Gastroesophageal sphincter (tissue), 4 donors: ENCODE data around the gene HRH1. TPM values are rescaled to one million over a fixed set of nuclear protein-coding genes. Genes with fewer than 3 reads are reported as not detected.

Experiments
- ATAC-seq: fragments of 150-250 bp; one replicate; pipeline ENCODE4 v1.9.1; 2016; ENCODE audit warnings: mild to moderate bottlenecking, moderate library complexity
- H3K27ac ChIP-seq, 4 donors: fragments of 200-600 bp; sonication (generic) in 3 of 4; 1 replicate in 3 of 4; 2 replicates in 1 of 4; pipeline ENCODE4 v1.5.1; 2016 to 2019
- H3K27me3 ChIP-seq: fragments of 200-600 bp; sonication (generic); one replicate; pipeline ENCODE4 v1.5.1; 2019
- H3K36me3 ChIP-seq, 2 donors: fragments of 200-600 bp; sonication (generic); one replicate each; pipeline ENCODE4 v1.5.1; 2019; ENCODE audit warnings: control low read depth in 1 of 2
- H3K4me1 ChIP-seq, 3 donors: fragments of 200-600 bp; sonication (generic); 1 replicate in 2 of 3; 2 replicates in 1 of 3; pipeline ENCODE4 v1.5.1; 2016 to 2019; ENCODE audit warnings: control low read depth in 2 of 3
- H3K4me3 ChIP-seq, 2 donors: fragments of 200-600 bp; sonication (generic); one replicate each; pipeline ENCODE4 v1.5.1; 2019; ENCODE audit warnings: mild to moderate bottlenecking in 1 of 2, moderate library complexity in 1 of 2
- H3K9me3 ChIP-seq, 3 donors: fragments of 200-600 bp; sonication (generic); one replicate each; pipeline ENCODE4 v1.5.1; 2017 to 2019; ENCODE audit warnings: control low read depth in 2 of 3
- EP300 ChIP-seq: sonication (generic); formaldehyde crosslinking; IDR thresholded peaks from one replicate; pipeline ENCODE4 v1.6.1; 2017; ENCODE audit warnings: antibody characterized with exemption, mild to moderate bottlenecking
- POLR2A ChIP-seq, 2 donors: fragments of 450-650 bp; IDR thresholded peaks; one replicate each; pipeline ENCODE4 v1.6.1; 2017; ENCODE audit warnings: antibody characterized with exemption in 2 of 2, mild to moderate bottlenecking in 2 of 2, moderate library complexity in 1 of 2
- POLR2AphosphoS5 ChIP-seq: sonication (generic); formaldehyde crosslinking; IDR thresholded peaks from one replicate; pipeline ENCODE4 v1.6.1; 2017; ENCODE audit warnings: antibody characterized with exemption
- WGBS, 2 donors: methylation state at CpG; one replicate each; pipeline ENCODE4 v1.1.5; 2018; ENCODE audit warnings: low coverage in 1 of 2; 5-methylcytosine and 5-hydroxymethylcytosine counted together
- total RNA-seq, 4 donors: library from RNA; depleted of rRNA; stranded (reverse); fragments of >200 nt; gene quantifications; one replicate each; pipeline ENCODE4 v1.1.0, GENCODE V29; 2016
- TF ChIP-seq, protein P1 (sequence below), 4 experiments: fragments of 200-600 bp in 2 of 4; fragments of 450-650 bp in 2 of 4; sonication (generic) in 1 of 4; IDR thresholded peaks; one replicate each; pipeline ENCODE4 v1.5.1; 2017 to 2019; ENCODE audit warnings: antibody characterized with exemption in 4 of 4, mild to moderate bottlenecking in 2 of 4, moderate library complexity in 2 of 4

The HRH1 gene
- total RNA-seq, 4 donors from 2014 or later = 1.6 to 14.4 (median 7.8) TPM

DNA sequence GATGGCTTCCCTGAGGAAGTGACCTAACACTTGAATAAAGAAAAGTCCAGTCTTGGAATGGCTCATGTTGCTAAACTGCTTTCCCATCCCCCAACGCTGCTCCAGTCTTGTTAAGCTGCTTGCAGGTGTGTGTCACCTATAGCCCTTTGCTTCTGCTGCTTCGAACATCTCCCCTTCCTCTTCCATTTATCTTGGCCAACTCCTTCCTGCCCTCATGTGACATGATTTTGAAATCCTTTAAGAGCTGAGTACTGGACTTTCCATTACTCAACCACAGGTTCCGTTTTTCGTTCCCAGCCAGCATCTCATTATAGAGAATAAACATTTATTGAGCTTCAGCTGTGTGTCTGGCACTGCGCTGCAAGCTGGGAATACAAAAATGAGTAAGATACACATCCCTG is 119.6 kb downstream of the HRH1 start:
- Histone ChIP-seq H3K36me3 (peaks cover 0 to 10% of the 10 kb centered on the region in 2 donors), H3K9me3 (no peaks in the 10 kb centered on the region), H3K4me3 (no peak overlapping the region), H3K4me1 (peaks cover 8 to 26% (median 12%) of the 10 kb centered on the region in 3 donors), H3K27me3 (no peaks in the 10 kb centered on the region), H3K27ac (peak overlapping the region in 1 of 4 donors; percentile 82)
- no peak for ATAC-seq
- WGBS, 2 donors = 79 to 82% methylated on average over 2 to 5 of the region's 5 CpGs
- no peak for TF ChIP-seq POLR2AphosphoS5
- no peak for TF ChIP-seq EP300
- TF ChIP-seq, protein P1, sequence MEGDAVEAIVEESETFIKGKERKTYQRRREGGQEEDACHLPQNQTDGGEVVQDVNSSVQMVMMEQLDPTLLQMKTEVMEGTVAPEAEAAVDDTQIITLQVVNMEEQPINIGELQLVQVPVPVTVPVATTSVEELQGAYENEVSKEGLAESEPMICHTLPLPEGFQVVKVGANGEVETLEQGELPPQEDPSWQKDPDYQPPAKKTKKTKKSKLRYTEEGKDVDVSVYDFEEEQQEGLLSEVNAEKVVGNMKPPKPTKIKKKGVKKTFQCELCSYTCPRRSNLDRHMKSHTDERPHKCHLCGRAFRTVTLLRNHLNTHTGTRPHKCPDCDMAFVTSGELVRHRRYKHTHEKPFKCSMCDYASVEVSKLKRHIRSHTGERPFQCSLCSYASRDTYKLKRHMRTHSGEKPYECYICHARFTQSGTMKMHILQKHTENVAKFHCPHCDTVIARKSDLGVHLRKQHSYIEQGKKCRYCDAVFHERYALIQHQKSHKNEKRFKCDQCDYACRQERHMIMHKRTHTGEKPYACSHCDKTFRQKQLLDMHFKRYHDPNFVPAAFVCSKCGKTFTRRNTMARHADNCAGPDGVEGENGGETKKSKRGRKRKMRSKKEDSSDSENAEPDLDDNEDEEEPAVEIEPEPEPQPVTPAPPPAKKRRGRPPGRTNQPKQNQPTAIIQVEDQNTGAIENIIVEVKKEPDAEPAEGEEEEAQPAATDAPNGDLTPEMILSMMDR (IDR thresholded peaks at IDR 0.05) = no peak
- no peak for TF ChIP-seq POLR2A (IDR thresholded peaks at IDR 0.05)

DNA sequence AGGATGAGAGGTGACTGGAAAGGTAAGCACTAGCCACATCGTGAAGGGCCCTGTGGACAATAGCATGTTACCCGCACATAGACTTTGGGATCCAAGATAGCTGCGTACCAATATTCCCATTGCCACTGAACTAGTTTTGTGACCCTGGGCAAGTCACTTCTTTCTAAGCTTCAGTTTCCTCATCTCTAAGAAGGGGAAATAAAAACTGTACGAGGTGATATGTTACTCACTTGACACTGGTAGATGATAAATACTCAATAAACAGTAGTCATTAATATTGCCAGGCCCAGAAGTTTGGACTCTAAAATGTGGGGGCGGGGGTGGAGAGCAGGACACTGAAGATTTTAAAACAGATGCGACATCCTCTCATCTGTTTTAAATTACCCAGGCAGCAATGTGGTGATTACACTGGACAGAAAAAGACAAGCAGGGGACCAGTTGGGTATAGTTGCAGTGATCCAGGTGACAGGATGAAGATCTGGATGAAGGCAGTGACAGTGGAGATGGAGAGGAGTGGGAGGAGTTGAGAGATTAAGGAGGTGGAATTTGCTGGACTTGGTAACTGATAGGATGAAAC is 120.4 kb downstream of the HRH1 start:
- peaks cover 8 to 26% (median 12%) of the 10 kb centered on the region in 3 donors for H3K4me1 ChIP-seq
- H3K36me3 ChIP-seq = peaks cover 0 to 16% of the 10 kb centered on the region in 2 donors
- no peak for TF ChIP-seq EP300
- TF ChIP-seq POLR2AphosphoS5 = no peak
- no peak overlapping the region for H3K27ac ChIP-seq
- no peaks in the 10 kb centered on the region for H3K9me3 ChIP-seq
- H3K27me3 ChIP-seq = no peaks in the 10 kb centered on the region
- no peak for ATAC-seq
- 75% methylated on average over 5 of the region's 6 CpGs for WGBS, 2 donors
- H3K4me3 ChIP-seq = no peak overlapping the region

- Histone ChIP-seq H3K9me3 (no peaks in the 10 kb centered on the region), H3K36me3 (peaks cover 0 to 25% of the 10 kb centered on the region in 2 donors), H3K4me1 (peaks cover 8 to 26% (median 12%) of the 10 kb centered on the region in 3 donors), H3K4me3 (no peak overlapping the region), H3K27me3 (no peaks in the 10 kb centered on the region), H3K27ac (no peak overlapping the region)
- WGBS, 2 donors = 70 to 78% methylated on average over 1 to 2 of the region's 2 CpGs
- ATAC-seq = no peak
- TF ChIP-seq EP300 = no peak
- TF ChIP-seq, protein P1 (IDR thresholded peaks at IDR 0.05) = no peak
- no peak for TF ChIP-seq POLR2A (IDR thresholded peaks at IDR 0.05)
- no peak for TF ChIP-seq POLR2AphosphoS5
These were observed 121.6 kb downstream of the HRH1 start for GRCh38 chr3:11275926-11276325.

- Histone ChIP-seq H3K36me3 (peaks cover 0 to 34% of the 10 kb centered on the region in 2 donors), H3K27ac (no peak overlapping the region), H3K4me3 (no peak overlapping the region), H3K9me3 (no peaks in the 10 kb centered on the region), H3K27me3 (no peaks in the 10 kb centered on the region), H3K4me1 (peaks cover 8 to 24% (median 12%) of the 10 kb centered on the region in 3 donors)
- WGBS, 2 donors = 75 to 84% methylated on average over 2 of the region's 2 CpGs
- ATAC-seq = no peak
- TF ChIP-seq EP300 (no peak), POLR2A (IDR thresholded peaks at IDR 0.05) (no peak), POLR2AphosphoS5 (no peak)
- TF ChIP-seq, protein P1 (IDR thresholded peaks at IDR 0.05) = no peak
These were observed 122.6 kb downstream of the HRH1 start for GRCh38 chr3:11276901-11277300.

GRCh38 chr3:11282250-11283138 is 128.2 kb downstream of the HRH1 start:
- Histone ChIP-seq H3K4me3 (no peak overlapping the region), H3K4me1 (peaks cover 0 to 35% (median 13%) of the 10 kb centered on the region in 3 donors), H3K36me3 (peaks cover 0 to 58% of the 10 kb centered on the region in 2 donors), H3K27ac (peak overlapping the region in 3 of 4 donors; percentile 55 to 67 (median 61)), H3K9me3 (no peaks in the 10 kb centered on the region), H3K27me3 (no peaks in the 10 kb centered on the region)
- WGBS, 2 donors = 29 to 38% methylated on average over 5 of the region's 5 CpGs
- ATAC-seq = peak; percentile 88
- peak; percentile 57 for TF ChIP-seq POLR2AphosphoS5
- no peak for TF ChIP-seq EP300
- no peak for TF ChIP-seq POLR2A (IDR thresholded peaks at IDR 0.05)
- TF ChIP-seq, protein P1 (IDR thresholded peaks at IDR 0.05) = no peak
